IMR-90 (cell line): Measurements from ENCODE around the gene SCAMP4. TPM values are rescaled to one million over a fixed set of nuclear protein-coding genes. Genes with fewer than 3 reads are reported as not detected.

Source experiments
- ATAC-seq: fragments of 200-7000 bp; cut with Tn5 transposase; 2 replicates; pipeline ENCODE4 v1.9.1; 2020; ENCODE audit warnings: low read depth, mild to moderate bottlenecking, moderate library complexity
- BruUV-seq: library from RNA; stranded (reverse); fragments of 400-500 nt; replicated peaks from 2 replicates; lab custom pipeline; 2021; lab: Mats Ljungman, UMichigan
- CTCF ChIA-PET: fragments of 300-600 bp; formaldehyde crosslinking; extraction: SDS; loops from one replicate; lab custom pipeline; 2021; ENCODE audit warnings: antibody characterized with exemption; lab: Yijun Ruan, JAX
- POLR2A ChIA-PET: fragments of 300-600 bp; sonication (Branson Sonifier 250); formaldehyde crosslinking; loops from one replicate; lab custom pipeline; 2022; ENCODE audit warnings: antibody characterized with exemption; ENCODE audit not compliant: unreplicated experiment; lab: Charles Lee
- DNase-seq: peaks from one replicate; pipeline ENCODE4 v3.0.0; 2013
- H2AFZ ChIP-seq: replicated peaks from 2 replicates; pipeline ENCODE3; 2013; ENCODE audit warnings: low read length, mild to moderate bottlenecking; ENCODE audit not compliant: poor library complexity
- H2AK5ac ChIP-seq: 2 replicates; pipeline ENCODE4 v1.6.1; 2013; ENCODE audit warnings: low read depth, low read length, inconsistent platforms
- H2AK9ac ChIP-seq: replicated peaks from 2 replicates; pipeline ENCODE3; 2013; ENCODE audit warnings: mild to moderate bottlenecking, low read depth, low read length, moderate library complexity; ENCODE audit not compliant: poor library complexity
- H2BK120ac ChIP-seq: 2 replicates; pipeline ENCODE4 v1.6.1; 2013; ENCODE audit warnings: low read depth, low read length, inconsistent platforms
- H2BK15ac ChIP-seq: 3 replicates; pipeline ENCODE4 v1.6.1; 2013; ENCODE audit warnings: low read depth, low read length, inconsistent platforms
- H2BK20ac ChIP-seq: 2 replicates; pipeline ENCODE4 v1.6.1; 2013; ENCODE audit warnings: low read depth, mild to moderate bottlenecking, inconsistent platforms, low read length, moderate library complexity
- H2BK5ac ChIP-seq: 2 replicates; pipeline ENCODE4 v1.6.1; 2013; ENCODE audit warnings: mild to moderate bottlenecking, low read depth, low read length, inconsistent platforms; ENCODE audit not compliant: poor library complexity, severe bottlenecking
- H3K14ac ChIP-seq: replicated peaks from 2 replicates; pipeline ENCODE4 v1.6.1; 2013; ENCODE audit warnings: low read depth, low read length, inconsistent platforms
- H3K18ac ChIP-seq: 2 replicates; pipeline ENCODE4 v1.6.1; 2013; ENCODE audit warnings: low read depth, low read length, control low read depth
- H3K23ac ChIP-seq: 2 replicates; pipeline ENCODE4 v1.6.1; 2013; ENCODE audit warnings: low read depth, low read length, inconsistent platforms
- H3K27ac ChIP-seq: 2 replicates; pipeline ENCODE4 v1.5.1; 2013; ENCODE audit warnings: mild to moderate bottlenecking, control low read depth, low read length; ENCODE audit not compliant: insufficient read depth
- H3K27me3 ChIP-seq: 2 replicates; pipeline ENCODE4 v1.6.1; 2013; ENCODE audit warnings: low read length; ENCODE audit not compliant: control insufficient read depth, insufficient read depth
- H3K36me3 ChIP-seq: 2 replicates; pipeline ENCODE4 v1.6.1; 2013; ENCODE audit warnings: low read length, mixed read lengths; ENCODE audit not compliant: control insufficient read depth, insufficient read depth
- H3K4ac ChIP-seq: 2 replicates; pipeline ENCODE4 v1.6.1; 2013; ENCODE audit warnings: low read depth, low read length, inconsistent platforms
- H3K4me1 ChIP-seq: 2 replicates; pipeline ENCODE4 v1.6.1; 2013; ENCODE audit warnings: low read length, mixed read lengths; ENCODE audit not compliant: control insufficient read depth, insufficient read depth
- H3K4me2 ChIP-seq: 2 replicates; pipeline ENCODE4 v1.6.1; 2013; ENCODE audit warnings: low read depth, mild to moderate bottlenecking, control low read depth, low read length, moderate library complexity
- H3K4me3 ChIP-seq: 2 replicates; pipeline ENCODE4 v1.5.1; 2013; ENCODE audit warnings: low read depth, mild to moderate bottlenecking, control low read depth, low read length, moderate library complexity; ENCODE audit not compliant: insufficient read depth
- H3K56ac ChIP-seq: 2 replicates; pipeline ENCODE4 v1.6.1; 2013; ENCODE audit warnings: low read length, inconsistent platforms; ENCODE audit not compliant: insufficient read depth; ENCODE audit errors: extremely low read depth
- H3K79me1 ChIP-seq, 2 experiments: 2 replicates each; pipeline ENCODE4 v1.6.1; 2013; ENCODE audit warnings: low read length in 2 of 2, inconsistent platforms in 1 of 2, low read depth in 1 of 2
- H3K9ac ChIP-seq: 2 replicates; pipeline ENCODE4 v1.6.1; 2013; ENCODE audit warnings: low read depth, low read length, control low read depth
- H3K9me1 ChIP-seq: 2 replicates; pipeline ENCODE4 v1.6.1; 2013; ENCODE audit warnings: low read length, inconsistent platforms; ENCODE audit not compliant: insufficient read depth
- H3K9me3 ChIP-seq: 2 replicates; pipeline ENCODE4 v1.6.1; 2013; ENCODE audit warnings: low read length; ENCODE audit not compliant: control insufficient read depth, insufficient read depth
- H4K20me1 ChIP-seq: 2 replicates; pipeline ENCODE4 v1.6.1; 2013; ENCODE audit warnings: low read length, inconsistent platforms; ENCODE audit not compliant: insufficient read depth
- H4K5ac ChIP-seq: 2 replicates; pipeline ENCODE4 v1.6.1; 2013; ENCODE audit warnings: mild to moderate bottlenecking, low read depth, low read length, control low read depth
- H4K8ac ChIP-seq, 2 experiments: 2 replicates each; pipeline ENCODE4 v1.6.1; 2013; ENCODE audit warnings: low read depth in 2 of 2, low read length in 2 of 2, control low read depth in 1 of 2, inconsistent platforms in 1 of 2
- H4K91ac ChIP-seq: 2 replicates; pipeline ENCODE4 v1.6.1; 2013; ENCODE audit warnings: low read depth, low read length, inconsistent platforms; ENCODE audit not compliant: insufficient read depth
- BHLHE40 ChIP-seq: fragments of 150-350 bp; IDR thresholded peaks from 2 replicates; pipeline ENCODE4 v1.6.1; 2016; ENCODE audit warnings: mild to moderate bottlenecking, low read depth, low read length
- CEBPB ChIP-seq: IDR thresholded peaks from 2 replicates; pipeline ENCODE4 v1.6.1; 2012; ENCODE audit warnings: low read depth, low read length, improper control_type of control experiment
- CHD1 ChIP-seq: IDR thresholded peaks from 2 replicates; pipeline ENCODE4 v1.6.1; 2012; ENCODE audit warnings: low read depth, low read length, improper control_type of control experiment
- CTCF ChIP-seq: conservative IDR thresholded peaks from 2 replicates; pipeline ENCODE4 v1.5.1; 2012; ENCODE audit warnings: mild to moderate bottlenecking, low read depth, low read length, improper control_type of control experiment
- FOS ChIP-seq: fragments of 150-350 bp; IDR thresholded peaks from 2 replicates; pipeline ENCODE4 v1.6.1; 2016; ENCODE audit warnings: low read depth, low read length
- MAFK ChIP-seq: IDR thresholded peaks from 2 replicates; pipeline ENCODE4 v1.6.1; 2012; ENCODE audit warnings: low read depth, low read length, improper control_type of control experiment
- MAZ ChIP-seq: IDR thresholded peaks from 2 replicates; pipeline ENCODE4 v1.6.1; 2012; ENCODE audit warnings: low read depth, mild to moderate bottlenecking, low read length, improper control_type of control experiment, moderate library complexity, borderline replicate concordance
- MXI1 ChIP-seq: IDR thresholded peaks from 2 replicates; pipeline ENCODE4 v1.6.1; 2012; ENCODE audit warnings: low read depth, mild to moderate bottlenecking, low read length, moderate library complexity, borderline replicate concordance
- NFE2L2 ChIP-seq: fragments of 150-350 bp; IDR thresholded peaks from 2 replicates; pipeline ENCODE4 v1.6.1; 2016; ENCODE audit warnings: low read depth, mild to moderate bottlenecking, low read length
- POLR2A ChIP-seq: IDR thresholded peaks from 2 replicates; pipeline ENCODE4 v1.6.1; 2012; ENCODE audit warnings: mild to moderate bottlenecking, low read depth, low read length
- RAD21 ChIP-seq: IDR thresholded peaks from 2 replicates; pipeline ENCODE4 v1.6.1; 2012; ENCODE audit warnings: low read length, improper control_type of control experiment
- RCOR1 ChIP-seq: IDR thresholded peaks from 2 replicates; pipeline ENCODE4 v1.6.1; 2012; ENCODE audit warnings: mild to moderate bottlenecking, low read length, improper control_type of control experiment; ENCODE audit not compliant: insufficient replicate concordance
- RFX5 ChIP-seq: IDR thresholded peaks from 2 replicates; pipeline ENCODE4 v1.8.0; 2012; ENCODE audit warnings: low read depth, mild to moderate bottlenecking, low read length, moderate library complexity
- SMC3 ChIP-seq: fragments of 150-350 bp; IDR thresholded peaks from 2 replicates; pipeline ENCODE4 v1.6.1; 2016; ENCODE audit warnings: low read depth, mild to moderate bottlenecking, antibody characterized with exemption, low read length, moderate library complexity
- WGBS, 2 experiments: methylation state at CpG; one replicate each; pipeline versions ENCODE4 v1.1.5 to v1.1.7; 2013; ENCODE audit warnings: missing lambda C conversion rate in 2 of 2; ENCODE audit not compliant: insufficient read length in 1 of 2; ENCODE audit errors: extremely low coverage in 2 of 2; 5-methylcytosine and 5-hydroxymethylcytosine counted together
- dilution Hi-C: fragments of 300-500 bp; cut with HindIII; formaldehyde crosslinking; loops from one replicate; pipeline ENCODE4 v1.14.3; 2018; ENCODE audit warnings: low sequenced_read_pairs; ENCODE audit not compliant: unreplicated experiment
- in situ Hi-C: fragments of 300-500 bp; cut with MboI; formaldehyde crosslinking; loops from 3 replicates; pipeline ENCODE4 v1.14.3; 2019; ENCODE audit warnings: low sequenced_read_pairs, inconsistent platforms, mixed read lengths
- intact Hi-C: fragments of 100-400 bp; cut with micrococcal nuclease; formaldehyde crosslinking; loops from 2 replicates; pipeline ENCODE4 v1.10.0; 2022
- polyA plus RNA-seq, 3 experiments: library from polyadenylated mRNA; depleted of rRNA; stranded (reverse); fragments of >200 nt; gene quantifications; 2 replicates each; pipeline ENCODE4 v1.2.3, GENCODE V29; 2012; ENCODE audit warnings: low replicate concordance in 1 of 3
- total RNA-seq: library from RNA; depleted of rRNA; stranded (reverse); fragments of >200 nt; gene quantifications from 2 replicates; pipeline ENCODE4 v1.2.3, GENCODE V29; 2012
- TF ChIP-seq, protein P1 (sequence below): fragments of 150-350 bp; IDR thresholded peaks from 2 replicates; pipeline ENCODE4 v1.6.1; 2016; ENCODE audit warnings: low read depth, mild to moderate bottlenecking, low read length, moderate library complexity, borderline replicate concordance

Gene SCAMP4
- total and polyA plus RNA-seq, 2 of the 4 experiments (the other 2 are of a cell fraction): 16.1 to 28.1 TPM

DNA sequence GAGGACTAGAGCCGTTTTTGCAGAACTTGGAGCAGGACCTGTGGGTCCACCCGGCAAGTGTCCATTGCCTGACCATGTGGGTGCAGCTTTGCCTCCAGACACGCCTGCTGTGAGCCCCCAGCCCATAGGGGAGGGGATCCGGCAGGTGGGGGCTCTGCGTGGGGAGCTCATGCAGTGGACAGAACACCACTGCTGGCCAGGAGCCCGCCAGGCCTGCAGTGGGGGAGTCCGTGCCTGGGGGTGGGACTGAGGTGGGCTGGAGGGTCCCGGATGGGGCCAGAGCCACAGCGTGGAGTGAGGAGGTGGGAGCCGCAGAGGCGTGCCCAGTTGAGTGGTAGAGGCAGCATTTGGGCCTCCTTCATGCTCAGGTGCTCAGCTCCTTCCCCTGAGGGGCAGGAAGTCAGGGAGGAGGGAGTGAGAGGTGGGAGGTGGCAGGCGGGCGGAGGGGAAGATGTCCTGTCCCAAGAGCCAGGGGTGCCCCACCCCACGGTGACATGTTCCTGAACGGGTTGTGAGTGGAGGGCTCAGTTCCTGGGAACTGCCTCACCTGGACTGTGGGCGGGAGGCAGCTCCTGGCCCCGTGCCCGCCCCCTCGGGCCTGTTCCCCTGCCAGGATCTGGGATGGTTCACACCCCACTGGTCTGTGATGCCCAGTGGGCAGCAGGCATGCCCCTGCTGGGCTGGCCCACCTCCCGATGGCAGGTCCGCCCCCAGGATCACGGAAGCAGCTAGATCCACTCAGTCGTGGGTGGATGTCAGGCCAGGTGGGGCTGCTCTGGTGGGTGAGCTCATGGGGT is 8.8 kb downstream of the SCAMP4 start:
- no peak for ATAC-seq
- no peak overlapping the region for H3K4me3 ChIP-seq
- no peak overlapping the region for H3K18ac ChIP-seq
- 93% methylated on average over 7 of the region's 23 CpGs; no CpG with 5 or more reads in 1 of the 2 experiments for WGBS, 2 experiments
- no peak for TF ChIP-seq FOS
- no peak for TF ChIP-seq RAD21
- no peak for TF ChIP-seq CTCF
- no peak for TF ChIP-seq CEBPB
- no peak for TF ChIP-seq RCOR1
- TF ChIP-seq, protein P1, sequence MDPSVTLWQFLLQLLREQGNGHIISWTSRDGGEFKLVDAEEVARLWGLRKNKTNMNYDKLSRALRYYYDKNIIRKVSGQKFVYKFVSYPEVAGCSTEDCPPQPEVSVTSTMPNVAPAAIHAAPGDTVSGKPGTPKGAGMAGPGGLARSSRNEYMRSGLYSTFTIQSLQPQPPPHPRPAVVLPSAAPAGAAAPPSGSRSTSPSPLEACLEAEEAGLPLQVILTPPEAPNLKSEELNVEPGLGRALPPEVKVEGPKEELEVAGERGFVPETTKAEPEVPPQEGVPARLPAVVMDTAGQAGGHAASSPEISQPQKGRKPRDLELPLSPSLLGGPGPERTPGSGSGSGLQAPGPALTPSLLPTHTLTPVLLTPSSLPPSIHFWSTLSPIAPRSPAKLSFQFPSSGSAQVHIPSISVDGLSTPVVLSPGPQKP: no peak
- TF ChIP-seq SMC3: no peak
- TF ChIP-seq BHLHE40: no peak
- no peak for TF ChIP-seq MAFK
- no peak for TF ChIP-seq NFE2L2
- TF ChIP-seq MAZ: no peak
- no peak for TF ChIP-seq RFX5
- no peak for TF ChIP-seq POLR2A
- no peak for TF ChIP-seq CHD1
- no peak for TF ChIP-seq MXI1
- no peak overlapping the region for H2BK15ac ChIP-seq
- no peak overlapping the region for H3K56ac ChIP-seq
- H3K27ac ChIP-seq: no peak overlapping the region
- peaks cover 7% of the 10 kb centered on the region for H3K4me1 ChIP-seq
- H2AK5ac ChIP-seq: no peak overlapping the region
- no peak overlapping the region for H4K5ac ChIP-seq
- H2BK120ac ChIP-seq: no peak overlapping the region
- no peak overlapping the region for H3K4me2 ChIP-seq
- H3K79me1 ChIP-seq: peaks cover 6 to 56% of the 10 kb centered on the region in 2 experiments; a peak in 3 of 4 replicates
- no peak overlapping the region for H2BK20ac ChIP-seq
- H3K14ac ChIP-seq: no peak overlapping the region
- no peak overlapping the region for H3K23ac ChIP-seq
- no peak overlapping the region for H4K8ac ChIP-seq
- POLR2A ChIA-PET: no interaction called here
- no peak overlapping the region for H2BK5ac ChIP-seq
- H3K36me3 ChIP-seq: peaks cover 32% of the 10 kb centered on the region
- no peak overlapping the region for H3K9ac ChIP-seq
- no peak overlapping the region for H3K4ac ChIP-seq
- H2AK9ac ChIP-seq: peak overlapping the region; percentile 55
- H3K9me1 ChIP-seq: peaks cover 2% of the 10 kb centered on the region; the same call in 1 of the 2 replicates
- intact Hi-C loops: no loop called here
- DNase-seq: no peak
- H4K20me1 ChIP-seq: peaks cover 50% of the 10 kb centered on the region
- H3K27me3 ChIP-seq: no peaks in the 10 kb centered on the region
- in situ Hi-C loops: no loop called here
- dilution Hi-C loops: no loop called here
- no TSS peak for BruUV-seq
- no peak overlapping the region for H4K91ac ChIP-seq
- H2AFZ ChIP-seq: peak overlapping the region; percentile 32
- CTCF ChIA-PET: no interaction called here
- no peaks in the 10 kb centered on the region for H3K9me3 ChIP-seq
